Subcutaneous abdominal adipose tissue (tissue), 5 donors: ENCODE measurements around the gene SLC39A7.

Experiments used
- H3K27ac ChIP-seq: one replicate; pipeline ENCODE4 v1.7.0; 2013; ENCODE audit warnings: low read depth, mild to moderate bottlenecking, inconsistent platforms, low read length, moderate library complexity
- H3K27me3 ChIP-seq, 5 donors: one replicate each; pipeline ENCODE4 v1.7.0; 2013; ENCODE audit warnings: low read length in 5 of 5, inconsistent platforms in 1 of 5; ENCODE audit not compliant: control insufficient read depth in 5 of 5, insufficient read depth in 4 of 5
- H3K36me3 ChIP-seq, 5 donors: one replicate each; pipeline ENCODE4 v1.7.0; 2013; ENCODE audit warnings: low read length in 5 of 5; ENCODE audit not compliant: control insufficient read depth in 5 of 5, insufficient read depth in 5 of 5
- H3K4me1 ChIP-seq, 5 donors: one replicate each; pipeline ENCODE4 v1.7.0; 2013; ENCODE audit warnings: low read length in 5 of 5, mild to moderate bottlenecking in 3 of 5, moderate library complexity in 1 of 5; ENCODE audit not compliant: control insufficient read depth in 5 of 5, insufficient read depth in 5 of 5
- H3K4me3 ChIP-seq, 5 donors: one replicate each; pipeline ENCODE4 v1.7.0; 2013; ENCODE audit warnings: low read length in 5 of 5, low read depth in 1 of 5
- H3K9ac ChIP-seq, 5 donors: one replicate each; pipeline ENCODE4 v1.7.0; 2013; ENCODE audit warnings: low read length in 5 of 5, mild to moderate bottlenecking in 4 of 5, moderate library complexity in 3 of 5
- H3K9me3 ChIP-seq, 5 donors: one replicate each; pipeline ENCODE4 v1.7.0; 2013; ENCODE audit warnings: low read length in 5 of 5; ENCODE audit not compliant: control insufficient read depth in 5 of 5
- donor health status: healthy.
- donor health status: healthy.
- donor health status: healthy.
- donor health status: healthy.
- donor health status: healthy.

SLC39A7 gene

GRCh38 chr6:33177552-33178446, 22.9 kb upstream of the SLC39A7 start:
- Histone ChIP-seq H3K9ac (no peak overlapping the region), H3K36me3 (no peaks in the 10 kb centered on the region), H3K4me1 (no peaks in the 10 kb centered on the region), H3K4me3 (no peak overlapping the region), H3K9me3 (no peaks in the 10 kb centered on the region), H3K27me3 (peaks cover 0 to 2% (median 0%) of the 10 kb centered on the region in 5 donors), H3K27ac (no peak overlapping the region)

- no peak overlapping the region for H3K4me3 ChIP-seq
- H3K9ac ChIP-seq: no peak overlapping the region
- H3K27me3 ChIP-seq: no peaks in the 10 kb centered on the region
- H3K36me3 ChIP-seq: no peaks in the 10 kb centered on the region
- no peaks in the 10 kb centered on the region for H3K9me3 ChIP-seq
- peaks cover 0 to 5% (median 0%) of the 10 kb centered on the region in 5 donors for H3K4me1 ChIP-seq
- no peak overlapping the region for H3K27ac ChIP-seq
Observed at GRCh38 chr6:33178755-33179475, 21.8 kb upstream of the SLC39A7 start.

DNA sequence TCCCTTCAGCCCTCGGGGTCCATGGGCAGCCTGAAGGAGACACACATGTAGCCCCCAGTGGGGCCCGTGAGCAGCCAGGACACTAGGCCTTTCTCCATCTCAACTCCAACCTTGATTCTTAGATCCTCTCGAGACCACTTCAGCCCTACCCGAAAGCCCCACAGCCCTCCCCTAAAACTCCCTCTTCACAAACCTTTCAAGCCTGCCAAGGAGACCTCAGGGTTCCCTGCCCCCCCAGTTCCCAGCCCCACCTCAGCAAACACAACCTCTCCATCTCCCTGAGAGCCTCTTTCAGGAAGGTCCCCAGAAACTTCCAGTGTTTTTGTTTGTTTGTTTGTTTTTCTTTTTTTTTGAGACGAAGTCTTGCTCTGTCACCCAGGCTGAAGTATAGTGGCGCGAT, 19.5 kb upstream of the SLC39A7 start:
- no peak overlapping the region for H3K9ac ChIP-seq
- peaks cover 0 to 6% (median 0%) of the 10 kb centered on the region in 5 donors for H3K27me3 ChIP-seq
- H3K36me3 ChIP-seq: no peaks in the 10 kb centered on the region
- H3K4me1 ChIP-seq: peaks cover 0 to 5% (median 0%) of the 10 kb centered on the region in 5 donors
- H3K27ac ChIP-seq: no peak overlapping the region
- no peak overlapping the region for H3K4me3 ChIP-seq
- no peaks in the 10 kb centered on the region for H3K9me3 ChIP-seq

DNA sequence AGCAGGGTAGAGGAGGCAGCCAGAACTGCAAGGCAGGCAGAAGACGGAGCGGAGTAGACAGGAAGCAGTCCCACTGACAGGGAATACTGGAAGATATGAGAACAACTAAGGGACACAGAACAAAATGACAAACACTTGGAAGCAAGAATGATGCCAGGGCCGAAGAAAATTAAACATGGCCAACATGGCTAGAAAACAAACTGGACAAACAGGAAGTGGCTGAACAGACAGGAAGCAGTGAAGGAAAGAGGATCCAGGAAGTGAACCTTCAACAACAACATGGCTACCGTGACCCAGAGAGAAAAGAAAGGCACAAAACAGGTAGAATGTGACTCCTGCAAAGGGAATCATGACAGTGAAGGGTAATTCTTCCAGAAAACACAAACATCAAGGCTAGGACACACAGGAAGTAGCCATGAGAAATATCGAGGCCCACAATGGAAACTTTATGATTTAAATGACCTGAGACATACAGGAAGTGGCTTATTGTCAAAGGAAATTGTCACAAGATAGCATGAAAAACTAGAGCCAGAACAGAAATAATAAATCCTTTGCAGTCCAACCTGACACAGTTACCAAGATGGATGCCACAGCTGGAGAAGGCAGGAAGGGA, 17.5 kb upstream of the SLC39A7 start:
- Histone ChIP-seq H3K27ac (no peak overlapping the region), H3K4me3 (peak overlapping the region in 2 of 5 donors; percentile 19 to 21), H3K4me1 (peaks cover 0 to 5% (median 0%) of the 10 kb centered on the region in 5 donors), H3K27me3 (peaks cover 1 to 6% (median 4%) of the 10 kb centered on the region in 5 donors), H3K36me3 (no peaks in the 10 kb centered on the region), H3K9ac (no peak overlapping the region), H3K9me3 (no peaks in the 10 kb centered on the region)

DNA sequence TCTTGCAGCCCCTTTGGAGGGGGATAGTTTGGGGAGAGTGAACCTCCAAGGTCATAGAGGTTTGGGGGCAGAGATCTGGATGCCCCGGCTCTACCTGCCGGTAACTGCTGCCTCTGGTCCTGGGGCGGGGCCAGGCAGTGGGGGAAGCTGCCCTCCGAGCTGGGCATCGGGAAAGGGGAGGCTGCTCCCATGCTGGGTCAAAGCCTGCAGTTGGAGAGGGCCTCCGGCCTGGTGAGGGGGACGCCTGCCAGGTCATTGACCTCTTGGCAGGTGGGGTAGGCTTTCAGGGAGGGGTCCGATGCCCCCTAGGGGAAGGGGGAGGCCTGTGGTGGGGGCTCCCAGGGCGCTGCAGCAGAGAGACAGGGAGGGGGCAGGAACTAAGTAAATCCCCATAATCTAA, 15.5 kb upstream of the SLC39A7 start:
- H3K27ac ChIP-seq: no peak overlapping the region
- no peak overlapping the region for H3K9ac ChIP-seq
- no peaks in the 10 kb centered on the region for H3K9me3 ChIP-seq
- no peak overlapping the region for H3K4me3 ChIP-seq
- H3K27me3 ChIP-seq: peaks cover 4 to 17% (median 12%) of the 10 kb centered on the region in 5 donors
- H3K36me3 ChIP-seq: no peaks in the 10 kb centered on the region
- H3K4me1 ChIP-seq: peaks cover 0 to 12% (median 0%) of the 10 kb centered on the region in 5 donors

DNA sequence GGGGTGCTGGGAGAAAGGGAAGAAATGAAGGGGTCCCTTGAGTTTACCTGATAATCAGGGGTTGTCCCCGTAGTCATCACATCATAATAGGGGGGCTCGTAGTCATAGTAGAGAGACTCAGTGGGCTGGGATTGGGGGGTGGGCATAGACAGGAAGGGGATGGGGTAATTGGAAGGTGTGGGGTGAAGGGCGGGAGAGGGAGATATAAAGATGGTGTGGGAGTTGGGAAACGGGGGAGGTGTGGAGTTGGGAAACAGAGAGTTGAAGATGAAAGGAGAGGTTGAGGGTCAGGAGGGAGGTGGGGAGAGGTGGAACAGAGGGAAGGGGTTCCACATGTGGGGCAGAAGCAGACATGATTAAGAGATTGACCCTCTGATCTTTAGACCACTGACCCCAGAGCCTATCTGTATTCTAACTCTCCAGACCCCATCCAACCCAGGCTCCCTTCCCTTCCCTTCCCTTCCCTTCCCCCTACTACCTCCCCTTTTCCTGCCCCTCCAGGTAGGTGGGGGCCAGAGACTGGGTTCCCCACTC, 14.9 kb upstream of the SLC39A7 start:
- Histone ChIP-seq H3K27ac (no peak overlapping the region), H3K9me3 (no peaks in the 10 kb centered on the region), H3K36me3 (no peaks in the 10 kb centered on the region)

DNA sequence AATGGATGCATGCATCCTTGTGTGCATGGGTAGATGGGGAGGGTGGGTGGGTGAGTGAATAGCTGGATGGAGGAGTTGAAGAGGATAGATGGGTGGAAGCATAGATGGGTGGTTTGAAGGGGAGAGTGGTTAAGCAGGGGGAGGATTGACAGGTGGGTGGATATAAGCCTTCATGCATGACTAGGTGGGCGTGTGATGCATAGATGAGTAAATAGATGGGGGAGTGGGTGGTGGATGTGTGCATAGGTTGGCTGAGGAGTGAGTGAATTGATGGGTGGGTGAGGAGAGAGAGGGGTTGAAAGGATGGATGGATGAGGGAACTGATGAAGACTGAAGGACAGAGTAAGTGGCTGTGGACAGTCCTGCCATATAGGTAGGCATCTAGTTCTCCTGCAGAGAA, 12.9 kb upstream of the SLC39A7 start:
- Histone ChIP-seq H3K27me3 (peaks cover 18 to 37% (median 27%) of the 10 kb centered on the region in 5 donors), H3K9me3 (no peaks in the 10 kb centered on the region), H3K36me3 (no peaks in the 10 kb centered on the region), H3K9ac (no peak overlapping the region), H3K4me1 (peaks cover 0 to 33% (median 18%) of the 10 kb centered on the region in 5 donors), H3K4me3 (no peak overlapping the region), H3K27ac (no peak overlapping the region)

More for the DNA sequence above, 14.9 kb upstream of the SLC39A7 start:
- H3K4me3 ChIP-seq: no peak overlapping the region
- H3K9ac ChIP-seq: no peak overlapping the region
- H3K27me3 ChIP-seq: peaks cover 4 to 22% (median 12%) of the 10 kb centered on the region in 5 donors
- H3K4me1 ChIP-seq: peaks cover 0 to 16% (median 0%) of the 10 kb centered on the region in 5 donors

GRCh38 chr6:33189164-33189563, 11.5 kb upstream of the SLC39A7 start:
- Histone ChIP-seq H3K4me3 (no peak overlapping the region), H3K9me3 (no peaks in the 10 kb centered on the region), H3K4me1 (peaks cover 2 to 30% (median 20%) of the 10 kb centered on the region in 5 donors), H3K27me3 (peaks cover 18 to 37% (median 27%) of the 10 kb centered on the region in 5 donors), H3K9ac (no peak overlapping the region), H3K36me3 (peaks cover 0 to 3% (median 2%) of the 10 kb centered on the region in 5 donors), H3K27ac (no peak overlapping the region)

DNA sequence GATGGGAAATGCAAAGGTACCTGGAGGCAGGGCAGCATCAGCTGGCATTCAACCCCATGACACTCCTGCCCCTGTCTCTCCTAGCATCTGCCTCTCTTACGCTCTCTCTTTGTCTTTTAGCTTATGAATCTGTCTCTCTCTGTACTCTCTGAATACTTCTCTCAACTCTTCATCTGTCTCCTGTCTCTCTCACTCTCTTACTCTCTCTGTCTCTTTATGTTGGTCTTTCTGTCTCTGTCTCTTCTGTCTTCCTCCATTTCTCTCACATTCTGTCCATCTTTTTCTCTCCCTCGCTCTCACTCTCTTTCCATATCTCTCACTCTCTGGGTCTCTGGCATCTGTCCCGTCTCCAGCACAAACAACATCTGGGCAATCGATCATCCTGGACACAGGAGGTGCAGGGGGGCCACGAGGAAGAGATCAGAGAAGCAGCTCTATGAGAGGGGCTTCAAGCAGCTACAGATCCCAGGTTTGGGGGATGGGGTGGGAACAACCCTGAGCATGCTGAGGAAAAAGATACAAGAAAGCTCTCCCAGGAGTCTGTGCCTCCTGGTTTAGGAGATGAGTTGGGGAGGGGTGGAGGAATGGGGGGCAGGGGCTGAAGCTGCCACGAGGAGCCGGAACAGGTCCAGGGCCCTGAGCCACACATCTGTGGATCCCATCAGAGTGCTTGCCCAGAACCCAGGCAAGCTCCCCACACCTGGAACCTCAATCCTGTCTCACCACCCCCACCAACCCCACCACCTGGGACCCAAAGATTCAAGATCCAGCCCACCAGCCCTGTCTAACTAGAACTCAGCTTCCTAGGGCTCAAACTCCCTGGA, 10.8 kb upstream of the SLC39A7 start:
- H3K36me3 ChIP-seq: peaks cover 0 to 10% (median 9%) of the 10 kb centered on the region in 5 donors
- no peak overlapping the region for H3K27ac ChIP-seq
- no peak overlapping the region for H3K9ac ChIP-seq
- peaks cover 18 to 37% (median 25%) of the 10 kb centered on the region in 5 donors for H3K27me3 ChIP-seq
- H3K4me3 ChIP-seq: no peak overlapping the region
- no peaks in the 10 kb centered on the region for H3K9me3 ChIP-seq
- H3K4me1 ChIP-seq: peaks cover 2 to 30% (median 20%) of the 10 kb centered on the region in 5 donors
